HEK293 (cell line): ENCODE data around the gene S100A13.

Source experiments
- BCL11A ChIP-seq: fragments of 450-650 bp; formaldehyde crosslinking; IDR thresholded peaks from 2 replicates; pipeline ENCODE4 v1.5.1; 2016; ENCODE audit warnings: low read depth, missing biosample characterization, missing genetic modification characterization
- HOXA7 ChIP-seq: sonication (generic); formaldehyde crosslinking; IDR thresholded peaks from 2 replicates; pipeline ENCODE4 v1.8.1; 2022; ENCODE audit warnings: missing genetic modification reagents, borderline replicate concordance
- KLF9 ChIP-seq: fragments of 450-650 bp; formaldehyde crosslinking; IDR thresholded peaks from 2 replicates; pipeline ENCODE4 v1.5.1; 2016; ENCODE audit warnings: missing biosample characterization, missing genetic modification characterization, low read depth
- WT1 ChIP-seq: fragments of 450-650 bp; formaldehyde crosslinking; IDR thresholded peaks from 2 replicates; pipeline ENCODE4 v1.5.1; 2016; ENCODE audit warnings: missing biosample characterization, missing genetic modification characterization
- ZBTB48 ChIP-seq: fragments of 450-650 bp; formaldehyde crosslinking; IDR thresholded peaks from 2 replicates; pipeline ENCODE4 v1.5.1; 2016; ENCODE audit warnings: missing biosample characterization, missing genetic modification characterization
- ZBTB8A ChIP-seq: fragments of 450-650 bp; formaldehyde crosslinking; IDR thresholded peaks from 2 replicates; pipeline ENCODE4 v1.5.1; 2016; ENCODE audit warnings: missing biosample characterization, missing genetic modification characterization
- ZFHX2 ChIP-seq: fragments of 450-650 bp; formaldehyde crosslinking; conservative IDR thresholded peaks from 2 replicates; pipeline ENCODE4 v1.5.1; 2016; ENCODE audit warnings: missing biosample characterization, missing genetic modification characterization
- ZNF10 ChIP-seq: fragments of 450-650 bp; formaldehyde crosslinking; IDR thresholded peaks from 2 replicates; pipeline ENCODE4 v1.5.1; 2017; ENCODE audit warnings: missing biosample characterization, missing genetic modification characterization
- ZNF114 ChIP-seq: fragments of 450-650 bp; formaldehyde crosslinking; IDR thresholded peaks from 2 replicates; pipeline ENCODE4 v1.5.0; 2017; ENCODE audit warnings: missing biosample characterization, missing genetic modification characterization
- ZNF121 ChIP-seq: fragments of 450-650 bp; formaldehyde crosslinking; IDR thresholded peaks from 2 replicates; pipeline ENCODE4 v1.5.1; 2016; ENCODE audit warnings: missing biosample characterization, missing genetic modification characterization
- ZNF133 ChIP-seq: fragments of 450-650 bp; formaldehyde crosslinking; IDR thresholded peaks from 2 replicates; pipeline ENCODE4 v1.5.1; 2016; ENCODE audit warnings: missing biosample characterization, missing genetic modification characterization
- ZNF16 ChIP-seq: fragments of 450-650 bp; formaldehyde crosslinking; IDR thresholded peaks from 2 replicates; pipeline ENCODE4 v1.5.1; 2016; ENCODE audit warnings: low read depth, missing biosample characterization, missing genetic modification characterization
- ZNF174 ChIP-seq: fragments of 450-650 bp; formaldehyde crosslinking; IDR thresholded peaks from 2 replicates; pipeline ENCODE4 v1.5.0; 2017; ENCODE audit warnings: missing biosample characterization, mild to moderate bottlenecking, missing genetic modification characterization
- ZNF266 ChIP-seq: fragments of 450-650 bp; formaldehyde crosslinking; IDR thresholded peaks from 2 replicates; pipeline ENCODE4 v1.5.1; 2016; ENCODE audit warnings: missing biosample characterization, missing genetic modification characterization, low read depth
- ZNF394 ChIP-seq: fragments of 450-650 bp; formaldehyde crosslinking; IDR thresholded peaks from 2 replicates; pipeline ENCODE4 v1.5.1; 2016; ENCODE audit warnings: missing biosample characterization, missing genetic modification characterization, mild to moderate bottlenecking, moderate library complexity, borderline replicate concordance
- ZNF404 ChIP-seq: fragments of 450-650 bp; formaldehyde crosslinking; IDR thresholded peaks from 2 replicates; pipeline ENCODE4 v1.5.1; 2017; ENCODE audit warnings: missing biosample characterization, missing genetic modification characterization
- ZNF426 ChIP-seq: fragments of 450-650 bp; formaldehyde crosslinking; IDR thresholded peaks from 2 replicates; pipeline ENCODE4 v1.5.1; 2017; ENCODE audit warnings: missing biosample characterization, missing genetic modification characterization, mild to moderate bottlenecking, inconsistent platforms, moderate library complexity
- ZNF560 ChIP-seq: fragments of 450-650 bp; formaldehyde crosslinking; IDR thresholded peaks from 2 replicates; pipeline ENCODE4 v1.5.1; 2017; ENCODE audit warnings: missing biosample characterization, missing genetic modification characterization, borderline replicate concordance
- ZNF624 ChIP-seq: fragments of 450-650 bp; formaldehyde crosslinking; IDR thresholded peaks from 2 replicates; pipeline ENCODE4 v1.5.1; 2017; ENCODE audit warnings: missing biosample characterization, missing genetic modification characterization
- ZNF658 ChIP-seq: fragments of 450-650 bp; formaldehyde crosslinking; IDR thresholded peaks from 2 replicates; pipeline ENCODE4; 2016; ENCODE audit warnings: missing biosample characterization, missing genetic modification characterization
- ZNF660 ChIP-seq: fragments of 450-650 bp; IDR thresholded peaks from 2 replicates; pipeline ENCODE4 v1.5.1; 2018; ENCODE audit warnings: missing biosample characterization, mild to moderate bottlenecking, missing genetic modification characterization
- ZNF664 ChIP-seq: fragments of 450-650 bp; formaldehyde crosslinking; IDR thresholded peaks from 2 replicates; pipeline ENCODE4 v1.5.1; 2016; ENCODE audit warnings: missing biosample characterization, missing genetic modification characterization
- ZNF785 ChIP-seq: fragments of 450-650 bp; formaldehyde crosslinking; IDR thresholded peaks from 2 replicates; pipeline ENCODE4 v1.5.1; 2016; ENCODE audit warnings: missing biosample characterization, missing genetic modification characterization
- ZXDB ChIP-seq: fragments of 450-650 bp; formaldehyde crosslinking; IDR thresholded peaks from 2 replicates; pipeline ENCODE4 v1.5.1; 2016; ENCODE audit warnings: missing biosample characterization, missing genetic modification characterization
- TF ChIP-seq, protein P1 (sequence below): fragments of 450-650 bp; formaldehyde crosslinking; IDR thresholded peaks from 2 replicates; pipeline ENCODE4 v1.5.1; 2016; ENCODE audit warnings: missing biosample characterization, missing genetic modification characterization
- TF ChIP-seq, protein P2 (sequence below): fragments of 450-650 bp; formaldehyde crosslinking; conservative IDR thresholded peaks from 2 replicates; pipeline ENCODE4 v1.5.1; 2016; ENCODE audit warnings: low read depth, missing biosample characterization, missing genetic modification characterization
- TF ChIP-seq, protein P3 (sequence below): fragments of 450-650 bp; formaldehyde crosslinking; IDR thresholded peaks from 2 replicates; pipeline ENCODE4 v1.5.1; 2016; ENCODE audit warnings: missing biosample characterization, missing genetic modification characterization
- TF ChIP-seq, protein P4 (sequence below): fragments of 450-650 bp; formaldehyde crosslinking; IDR thresholded peaks from 2 replicates; pipeline ENCODE4 v1.5.1; 2017; ENCODE audit warnings: missing biosample characterization, missing genetic modification characterization
- TF ChIP-seq, protein P5 (sequence below): fragments of 450-650 bp; formaldehyde crosslinking; IDR thresholded peaks from 2 replicates; pipeline ENCODE4 v1.5.1; 2017; ENCODE audit warnings: missing biosample characterization, missing genetic modification characterization

S100A13 gene

DNA sequence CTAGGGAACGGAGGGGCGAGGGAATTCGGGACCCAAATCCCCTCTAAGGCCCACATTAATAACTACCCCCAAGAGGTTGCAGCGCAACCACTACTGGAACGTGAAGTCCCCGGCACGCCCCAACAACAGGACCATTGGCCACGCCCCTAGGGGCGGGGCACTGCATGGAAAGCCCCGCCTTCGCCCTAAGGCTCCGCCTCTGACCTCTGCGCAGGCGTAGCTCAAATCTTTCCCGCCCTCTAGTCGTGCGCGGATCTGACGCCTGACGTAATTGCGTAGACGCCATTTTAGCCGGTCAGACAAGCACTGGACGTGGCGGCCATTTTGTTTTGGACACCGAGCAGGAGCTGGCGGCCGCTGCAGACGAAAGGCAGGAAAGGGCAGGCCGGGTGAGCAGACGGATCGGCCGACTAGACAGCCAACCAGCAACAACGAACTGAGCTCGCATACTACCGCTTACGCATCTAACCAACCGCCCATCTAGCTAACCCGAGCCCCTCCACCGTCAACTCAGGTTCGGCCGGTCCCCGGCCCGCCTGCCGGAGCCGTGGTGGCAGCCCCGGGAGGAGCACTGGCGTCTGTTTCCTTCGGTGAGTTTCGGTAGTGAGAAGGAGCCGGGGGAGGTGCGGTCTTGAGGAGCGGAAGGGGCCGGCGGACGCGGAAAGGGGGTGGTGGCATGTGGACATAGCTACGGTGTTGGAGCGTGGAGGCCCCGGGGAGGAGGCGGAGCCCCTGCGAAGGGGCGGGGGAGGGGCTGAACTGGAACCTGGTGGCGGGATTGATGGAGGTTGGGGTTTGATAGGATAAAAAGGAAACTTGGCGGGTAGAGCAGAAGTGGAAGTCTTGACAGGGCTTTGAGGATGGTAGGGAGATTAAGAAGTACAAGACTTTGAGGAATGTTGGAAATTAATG, 6.7 kb upstream of the S100A13 start, which contains the start of gene CHTOP (continued):
- TF ChIP-seq, protein P1, sequence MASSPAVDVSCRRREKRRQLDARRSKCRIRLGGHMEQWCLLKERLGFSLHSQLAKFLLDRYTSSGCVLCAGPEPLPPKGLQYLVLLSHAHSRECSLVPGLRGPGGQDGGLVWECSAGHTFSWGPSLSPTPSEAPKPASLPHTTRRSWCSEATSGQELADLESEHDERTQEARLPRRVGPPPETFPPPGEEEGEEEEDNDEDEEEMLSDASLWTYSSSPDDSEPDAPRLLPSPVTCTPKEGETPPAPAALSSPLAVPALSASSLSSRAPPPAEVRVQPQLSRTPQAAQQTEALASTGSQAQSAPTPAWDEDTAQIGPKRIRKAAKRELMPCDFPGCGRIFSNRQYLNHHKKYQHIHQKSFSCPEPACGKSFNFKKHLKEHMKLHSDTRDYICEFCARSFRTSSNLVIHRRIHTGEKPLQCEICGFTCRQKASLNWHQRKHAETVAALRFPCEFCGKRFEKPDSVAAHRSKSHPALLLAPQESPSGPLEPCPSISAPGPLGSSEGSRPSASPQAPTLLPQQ (tag by site-specific recombination) = peak; percentile 87
- TF ChIP-seq ZNF174 (tag by site-specific recombination) (no peak), BCL11A (peak; percentile 81; the same call in 1 of the 2 replicates), ZNF658 (no peak), ZNF426 (tag by site-specific recombination) (no peak), ZNF785 (tag by site-specific recombination) (0 out of 2 replicates have a peak, but pooled peaks have one; percentile 14), ZNF133 (tag by site-specific recombination) (no peak; the same call in 1 of the 2 replicates), ZNF266 (no peak), WT1 (tag by site-specific recombination) (peak; percentile 48; the same call in 1 of the 2 replicates), ZNF114 (tag by site-specific recombination) (no peak), ZNF660 (tag by site-specific recombination) (peak; percentile 87), ZFHX2 (tag by site-specific recombination) (peak; percentile 62; the same call in 1 of the 2 replicates), ZNF10 (tag by site-specific recombination) (no peak; the same call in 1 of the 2 replicates), ZNF121 (tag by site-specific recombination) (no peak), ZXDB (tag by site-specific recombination) (peak; percentile 91), KLF9 (tag by site-specific recombination) (peak; percentile 95), ZNF560 (tag by site-specific recombination) (no peak), ZNF664 (tag by site-specific recombination) (no peak), HOXA7 (CRISPR knock-in tag) (no peak), ZNF16 (no peak), ZNF624 (tag by site-specific recombination) (no peak), ZNF394 (tag by site-specific recombination) (peak; percentile 61; the same call in 1 of the 2 replicates), ZBTB8A (tag by site-specific recombination) (peak; percentile 30; the same call in 1 of the 2 replicates), ZNF404 (tag by site-specific recombination) (no peak), ZBTB48 (tag by site-specific recombination) (no peak; the same call in 1 of the 2 replicates)
- TF ChIP-seq, protein P2, sequence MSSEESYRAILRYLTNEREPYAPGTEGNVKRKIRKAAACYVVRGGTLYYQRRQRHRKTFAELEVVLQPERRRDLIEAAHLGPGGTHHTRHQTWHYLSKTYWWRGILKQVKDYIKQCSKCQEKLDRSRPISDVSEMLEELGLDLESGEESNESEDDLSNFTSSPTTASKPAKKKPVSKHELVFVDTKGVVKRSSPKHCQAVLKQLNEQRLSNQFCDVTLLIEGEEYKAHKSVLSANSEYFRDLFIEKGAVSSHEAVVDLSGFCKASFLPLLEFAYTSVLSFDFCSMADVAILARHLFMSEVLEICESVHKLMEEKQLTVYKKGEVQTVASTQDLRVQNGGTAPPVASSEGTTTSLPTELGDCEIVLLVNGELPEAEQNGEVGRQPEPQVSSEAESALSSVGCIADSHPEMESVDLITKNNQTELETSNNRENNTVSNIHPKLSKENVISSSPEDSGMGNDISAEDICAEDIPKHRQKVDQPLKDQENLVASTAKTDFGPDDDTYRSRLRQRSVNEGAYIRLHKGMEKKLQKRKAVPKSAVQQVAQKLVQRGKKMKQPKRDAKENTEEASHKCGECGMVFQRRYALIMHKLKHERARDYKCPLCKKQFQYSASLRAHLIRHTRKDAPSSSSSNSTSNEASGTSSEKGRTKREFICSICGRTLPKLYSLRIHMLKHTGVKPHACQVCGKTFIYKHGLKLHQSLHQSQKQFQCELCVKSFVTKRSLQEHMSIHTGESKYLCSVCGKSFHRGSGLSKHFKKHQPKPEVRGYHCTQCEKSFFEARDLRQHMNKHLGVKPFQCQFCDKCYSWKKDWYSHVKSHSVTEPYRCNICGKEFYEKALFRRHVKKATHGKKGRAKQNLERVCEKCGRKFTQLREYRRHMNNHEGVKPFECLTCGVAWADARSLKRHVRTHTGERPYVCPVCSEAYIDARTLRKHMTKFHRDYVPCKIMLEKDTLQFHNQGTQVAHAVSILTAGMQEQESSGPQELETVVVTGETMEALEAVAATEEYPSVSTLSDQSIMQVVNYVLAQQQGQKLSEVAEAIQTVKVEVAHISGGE (tag by site-specific recombination) = peak; percentile 80
- TF ChIP-seq, protein P3, sequence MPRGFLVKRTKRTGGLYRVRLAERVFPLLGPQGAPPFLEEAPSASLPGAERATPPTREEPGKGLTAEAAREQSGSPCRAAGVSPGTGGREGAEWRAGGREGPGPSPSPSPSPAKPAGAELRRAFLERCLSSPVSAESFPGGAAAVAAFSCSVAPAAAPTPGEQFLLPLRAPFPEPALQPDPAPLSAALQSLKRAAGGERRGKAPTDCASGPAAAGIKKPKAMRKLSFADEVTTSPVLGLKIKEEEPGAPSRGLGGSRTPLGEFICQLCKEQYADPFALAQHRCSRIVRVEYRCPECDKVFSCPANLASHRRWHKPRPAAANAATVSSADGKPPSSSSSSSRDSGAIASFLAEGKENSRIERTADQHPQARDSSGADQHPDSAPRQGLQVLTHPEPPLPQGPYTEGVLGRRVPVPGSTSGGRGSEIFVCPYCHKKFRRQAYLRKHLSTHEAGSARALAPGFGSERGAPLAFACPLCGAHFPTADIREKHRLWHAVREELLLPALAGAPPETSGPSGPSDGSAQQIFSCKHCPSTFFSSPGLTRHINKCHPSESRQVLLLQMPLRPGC = peak; percentile 77
- TF ChIP-seq, protein P4, sequence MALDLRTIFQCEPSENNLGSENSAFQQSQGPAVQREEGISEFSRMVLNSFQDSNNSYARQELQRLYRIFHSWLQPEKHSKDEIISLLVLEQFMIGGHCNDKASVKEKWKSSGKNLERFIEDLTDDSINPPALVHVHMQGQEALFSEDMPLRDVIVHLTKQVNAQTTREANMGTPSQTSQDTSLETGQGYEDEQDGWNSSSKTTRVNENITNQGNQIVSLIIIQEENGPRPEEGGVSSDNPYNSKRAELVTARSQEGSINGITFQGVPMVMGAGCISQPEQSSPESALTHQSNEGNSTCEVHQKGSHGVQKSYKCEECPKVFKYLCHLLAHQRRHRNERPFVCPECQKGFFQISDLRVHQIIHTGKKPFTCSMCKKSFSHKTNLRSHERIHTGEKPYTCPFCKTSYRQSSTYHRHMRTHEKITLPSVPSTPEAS (tag by site-specific recombination) = peak; percentile 63
- TF ChIP-seq, protein P5, sequence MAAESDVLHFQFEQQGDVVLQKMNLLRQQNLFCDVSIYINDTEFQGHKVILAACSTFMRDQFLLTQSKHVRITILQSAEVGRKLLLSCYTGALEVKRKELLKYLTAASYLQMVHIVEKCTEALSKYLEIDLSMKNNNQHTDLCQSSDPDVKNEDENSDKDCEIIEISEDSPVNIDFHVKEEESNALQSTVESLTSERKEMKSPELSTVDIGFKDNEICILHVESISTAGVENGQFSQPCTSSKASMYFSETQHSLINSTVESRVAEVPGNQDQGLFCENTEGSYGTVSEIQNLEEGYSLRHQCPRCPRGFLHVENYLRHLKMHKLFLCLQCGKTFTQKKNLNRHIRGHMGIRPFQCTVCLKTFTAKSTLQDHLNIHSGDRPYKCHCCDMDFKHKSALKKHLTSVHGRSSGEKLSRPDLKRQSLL (tag by site-specific recombination) = peak; percentile 25; the same call in 1 of the 2 replicates
